Endothelial cell of umbilical vein (primary cell): ENCODE data around the gene ERBB4. TPM values are rescaled to one million over a fixed set of nuclear protein-coding genes. Genes with fewer than 3 reads are reported as not detected.

Experiments
- BruUV-seq: library from RNA; stranded (reverse); fragments of 400-500 nt; replicated peaks from 2 replicates; lab custom pipeline; 2021; lab: Mats Ljungman, UMichigan
- CTCF ChIA-PET: fragments of 300-600, 350-600 bp; sonication (Branson Sonifier 250); formaldehyde crosslinking; loops from one replicate; lab custom pipeline; 2021; ENCODE audit warnings: antibody characterized with exemption, inconsistent platforms; lab: Charles Lee
- POLR2A ChIA-PET: fragments of 300-600, 350-600 bp; sonication (Branson Sonifier 250); formaldehyde crosslinking; loops from one replicate; lab custom pipeline; 2021; ENCODE audit warnings: antibody characterized with exemption, inconsistent platforms; lab: Charles Lee
- DNase-seq: peaks from one replicate; pipeline ENCODE4 v3.0.0-alpha.2; 2011; ENCODE audit warnings: low read depth, low spot score
- FAIRE-seq: peaks from 2 replicates; lab custom pipeline; 2011; peaks lifted over from hg19 to GRCh38; lab: Jason Lieb, UNC
- H2AFZ ChIP-seq: 2 replicates; pipeline ENCODE4 v1.6.0; 2012; ENCODE audit warnings: low read depth, low read length, control low read depth, inconsistent platforms
- H3K27ac ChIP-seq: 2 replicates; pipeline ENCODE4 v1.5.1; 2011; ENCODE audit warnings: low read depth, mild to moderate bottlenecking, control low read depth, low read length, moderate library complexity; ENCODE audit not compliant: insufficient read depth
- H3K27me3 ChIP-seq, 2 experiments: 2 replicates each; pipeline versions ENCODE4 v1.6.0 to v1.6.1; 2011; ENCODE audit warnings: low read length in 2 of 2, mixed read lengths in 1 of 2; ENCODE audit not compliant: control insufficient read depth in 2 of 2, insufficient read depth in 2 of 2
- H3K36me3 ChIP-seq, 2 experiments: 2 replicates in 1 of 2; 3 replicates in 1 of 2; pipeline ENCODE4 v1.5.1; 2011; ENCODE audit warnings: low read length in 2 of 2, mild to moderate bottlenecking in 1 of 2, moderate library complexity in 1 of 2; ENCODE audit not compliant: control insufficient read depth in 2 of 2, insufficient read depth in 2 of 2; ENCODE audit errors: extremely low read depth in 1 of 2
- H3K4me1 ChIP-seq: 3 replicates; pipeline ENCODE4 v1.5.1; 2011; ENCODE audit warnings: mild to moderate bottlenecking, low read length; ENCODE audit not compliant: control insufficient read depth, insufficient read depth; ENCODE audit errors: extremely low read depth
- H3K4me2 ChIP-seq: 2 replicates; pipeline ENCODE4 v1.6.1; 2011; ENCODE audit warnings: low read length, control low read depth, mixed read lengths; ENCODE audit not compliant: insufficient read depth
- H3K4me3 ChIP-seq, 3 experiments: fragments of 200-600 bp in 1 of 3; sonication (generic), shearing (Covaris generic) in 1 of 3; replicated peaks in 1 of 3; 2 replicates each; pipeline ENCODE4 v1.5.1; 2011 to 2016; ENCODE audit warnings: control low read depth in 3 of 3, low read length in 3 of 3, mild to moderate bottlenecking in 2 of 3, inconsistent platforms in 1 of 3, low read depth in 1 of 3, moderate library complexity in 1 of 3; ENCODE audit not compliant: insufficient read depth in 1 of 3
- H3K79me2 ChIP-seq: 2 replicates; pipeline ENCODE4 v1.6.0; 2012; ENCODE audit warnings: low read length, inconsistent platforms; ENCODE audit not compliant: control insufficient read depth, insufficient read depth
- H3K9ac ChIP-seq: replicated peaks from 2 replicates; pipeline ENCODE3; 2011; ENCODE audit warnings: low read length, control low read depth; ENCODE audit not compliant: insufficient read depth; ENCODE audit errors: extremely low read depth
- H3K9me1 ChIP-seq: replicated peaks from 3 replicates; pipeline ENCODE4 v1.6.0; 2011; ENCODE audit warnings: mild to moderate bottlenecking, low read length; ENCODE audit not compliant: control insufficient read depth, insufficient read depth; ENCODE audit errors: extremely low read depth
- H3K9me3 ChIP-seq: replicated peaks from 2 replicates; pipeline ENCODE4 v1.5.1; 2012; ENCODE audit warnings: low read length, inconsistent platforms; ENCODE audit not compliant: control insufficient read depth, insufficient read depth
- H4K20me1 ChIP-seq: replicated peaks from 2 replicates; pipeline ENCODE3; 2011; ENCODE audit warnings: mild to moderate bottlenecking, low read length; ENCODE audit not compliant: control insufficient read depth, insufficient read depth; ENCODE audit errors: extremely low read depth
- CTCF ChIP-seq, 2 donors: IDR thresholded peaks; 1 replicate in 1 of 2; 2 replicates in 1 of 2; pipeline ENCODE4 v1.5.1; 2011; ENCODE audit warnings: low read length in 2 of 2, mild to moderate bottlenecking in 2 of 2, moderate library complexity in 2 of 2, control low read depth in 1 of 2, inconsistent platforms in 1 of 2, low read depth in 1 of 2; ENCODE audit not compliant: insufficient read depth in 1 of 2; ENCODE audit errors: extremely low read depth in 1 of 2
- EZH2 ChIP-seq: IDR thresholded peaks from 2 replicates; pipeline ENCODE4 v1.6.1; 2012; ENCODE audit warnings: borderline replicate concordance, low read depth, mild to moderate bottlenecking, moderate library complexity, low read length, inconsistent platforms; ENCODE audit not compliant: severe bottlenecking
- FOS ChIP-seq: IDR thresholded peaks from 2 replicates; pipeline ENCODE4 v1.6.1; 2011; ENCODE audit warnings: mild to moderate bottlenecking, low read length, moderate library complexity, borderline replicate concordance; ENCODE audit not compliant: insufficient read depth
- GATA2 ChIP-seq: IDR thresholded peaks from 2 replicates; pipeline ENCODE4 v1.7.0; 2011; ENCODE audit warnings: low read depth, mild to moderate bottlenecking, moderate library complexity, mixed read lengths, low read length; ENCODE audit not compliant: insufficient read length, insufficient read depth
- JUN ChIP-seq: IDR thresholded peaks from 2 replicates; pipeline ENCODE4 v1.6.1; 2011; ENCODE audit warnings: borderline replicate concordance, low read depth; ENCODE audit not compliant: insufficient read length, insufficient read depth
- MAX ChIP-seq: IDR thresholded peaks from 2 replicates; pipeline ENCODE4 v1.6.1; 2011; ENCODE audit not compliant: insufficient read depth, insufficient read length
- MYC ChIP-seq: IDR thresholded peaks from one replicate; pipeline ENCODE4 v1.6.1; 2011; ENCODE audit warnings: mild to moderate bottlenecking, low read depth, low read length
- POLR2A ChIP-seq: IDR thresholded peaks from 2 replicates; pipeline ENCODE4 v1.6.1; 2012; ENCODE audit warnings: low read depth, mild to moderate bottlenecking, control low read depth, low read length
- POLR2AphosphoS5 ChIP-seq: IDR thresholded peaks from 2 replicates; pipeline ENCODE4 v1.6.1; 2012; ENCODE audit warnings: low read depth, mild to moderate bottlenecking, control low read depth, low read length, moderate library complexity; ENCODE audit not compliant: insufficient read depth
- dilution Hi-C: fragments of 300-500 bp; cut with MboI; formaldehyde crosslinking; loops from one replicate; pipeline ENCODE4 v1.15.0; 2019; ENCODE audit warnings: low sequenced_read_pairs; ENCODE audit not compliant: extremely low pct_ligation_motif_present
- intact Hi-C: fragments of 100-400 bp; cut with micrococcal nuclease; formaldehyde crosslinking; loops from one replicate; pipeline ENCODE4 v1.10.0; 2022
- polyA plus RNA-seq, 4 experiments: library from polyadenylated mRNA; depleted of rRNA in 3 of 4; stranded (reverse) in 3 of 4; unstranded in 1 of 4; fragments of >200 nt; gene quantifications; 2 replicates each; pipeline versions ENCODE4 v1.2.1 to v1.2.3, GENCODE V29; 2011 to 2012; ENCODE audit warnings: missing spikeins in 1 of 4
- total RNA-seq: library from RNA; stranded (reverse); gene quantifications from 2 replicates; pipeline ENCODE4 v1.2.3, GENCODE V29; 2021

The ERBB4 gene
- total and polyA plus RNA-seq, 2 donors (not counting 3 experiments of a cell fraction or from before 2014, with no cell fraction given) = 0.01 to 0.27 TPM

DNA sequence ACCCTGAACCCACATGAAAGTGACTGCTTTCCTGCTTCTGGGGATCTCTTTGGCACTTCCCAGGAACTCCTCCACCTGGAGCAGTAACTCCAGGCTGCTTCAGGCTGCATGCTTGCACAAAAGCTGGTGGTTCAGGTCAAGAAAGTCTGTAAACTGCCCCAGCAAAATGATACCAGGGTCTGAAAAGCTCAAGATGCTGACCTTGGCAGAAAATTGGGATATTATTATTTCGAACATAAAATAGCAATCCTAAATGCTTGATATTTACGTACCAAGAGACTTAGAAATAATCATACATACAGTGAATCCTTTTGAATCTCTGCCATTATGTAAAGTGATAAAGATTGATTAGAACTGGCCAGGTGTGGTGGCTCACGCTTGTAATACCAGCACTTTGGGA is 674.3 kb downstream of the ERBB4 start:
- Histone ChIP-seq H3K9me3 (no peaks in the 10 kb centered on the region), H3K9ac (no peak overlapping the region), H2AFZ (no peak overlapping the region), H3K9me1 (no peaks in the 10 kb centered on the region), H3K79me2 (no peaks in the 10 kb centered on the region), H3K4me1 (peaks cover 19% of the 10 kb centered on the region), H3K4me3 (no peak overlapping the region), H3K4me2 (no peak overlapping the region), H4K20me1 (no peaks in the 10 kb centered on the region), H3K27me3 (no peaks in the 10 kb centered on the region), H3K27ac (no peak overlapping the region), H3K36me3 (no peaks in the 10 kb centered on the region)
- TF ChIP-seq JUN (no peak), MYC (no peak), POLR2A (no peak), CTCF (IDR thresholded peaks at IDR 0.05; ENCODE audit: extremely low read depth in 1 of 2, insufficient read depth in 1 of 2, low read depth in 1 of 2, low read length in 2 of 2) (no peak), POLR2AphosphoS5 (no peak), MAX (no peak), GATA2 (no peak), EZH2 (no peak), FOS (no peak)
- FAIRE-seq = no peak
- POLR2A ChIA-PET = no interaction called here
- DNase-seq = no peak
- dilution Hi-C loops (no loop called here), intact Hi-C loops (no loop called here)
- no TSS peak for BruUV-seq
- CTCF ChIA-PET = no interaction called here
